Spleen (tissue), 11 donors: Measurements from ENCODE around the gene CKMT2. TPM values are rescaled to one million over a fixed set of nuclear protein-coding genes. Genes with fewer than 3 reads are reported as not detected.
"Not testable (repeated sequence)": the region's sequence is repeated elsewhere in the genome, so short reads cannot be mapped to it uniquely, and the experiment has no call there.

Experiments
- DNase-seq: peaks from one replicate; pipeline ENCODE4 v3.0.0-alpha.2; 2020
- H3K27ac ChIP-seq, 8 donors: fragments of 200-600 bp; sonication (generic) in 7 of 8; 1 replicate in 4 of 8; 2 replicates in 4 of 8; pipeline versions ENCODE4 v1.5.0 to v1.8.0; 2016 to 2021; ENCODE audit warnings: inconsistent platforms in 4 of 8, mild to moderate bottlenecking in 4 of 8, moderate library complexity in 1 of 8
- H3K27me3 ChIP-seq, 7 donors: fragments of 200-600 bp; sonication (generic) in 6 of 7; replicated peaks in 1 of 7; 1 replicate in 4 of 7; 2 replicates in 3 of 7; pipeline versions ENCODE4 v1.5.0 to v1.8.0; 2016 to 2021; ENCODE audit warnings: inconsistent platforms in 3 of 7, mild to moderate bottlenecking in 1 of 7
- H3K36me3 ChIP-seq, 6 donors: fragments of 200-600 bp; sonication (generic) in 5 of 6; 1 replicate in 4 of 6; 2 replicates in 2 of 6; pipeline versions ENCODE4 v1.5.0 to v1.8.0; 2016 to 2021; ENCODE audit warnings: inconsistent platforms in 2 of 6
- H3K4me1 ChIP-seq, 6 donors: fragments of 200-600 bp; sonication (generic) in 5 of 6; 1 replicate in 3 of 6; 2 replicates in 3 of 6; pipeline versions ENCODE4 v1.5.0 to v1.8.0; 2016 to 2021; ENCODE audit warnings: inconsistent platforms in 3 of 6
- H3K4me3 ChIP-seq, 8 donors: fragments of 200-600 bp; sonication (generic) in 7 of 8; 1 replicate in 4 of 8; 2 replicates in 4 of 8; pipeline versions ENCODE4 v1.5.0 to v1.8.0; 2016 to 2021; ENCODE audit warnings: inconsistent platforms in 4 of 8, mild to moderate bottlenecking in 4 of 8, moderate library complexity in 2 of 8
- H3K9me3 ChIP-seq, 8 donors: fragments of 200-600 bp; sonication (generic) in 7 of 8; 1 replicate in 4 of 8; 2 replicates in 4 of 8; pipeline versions ENCODE4 v1.5.0 to v1.8.0; 2016 to 2021; ENCODE audit warnings: inconsistent platforms in 4 of 8
- CTCF ChIP-seq, 11 experiments: fragments of 200-600 bp in 7 of 11; fragments of 450-650 bp in 4 of 11; sonication (generic) in 4 of 11; IDR thresholded peaks in 8 of 11; conservative IDR thresholded peaks in 3 of 11; 1 replicate in 7 of 11; 2 replicates in 4 of 11; pipeline versions ENCODE4 v1.4.0 to v1.8.0; 2016 to 2021; ENCODE audit warnings: antibody characterized with exemption in 11 of 11, inconsistent platforms in 4 of 11, mild to moderate bottlenecking in 1 of 11
- POLR2A ChIP-seq, 3 donors: fragments of 450-650 bp; IDR thresholded peaks; one replicate each; pipeline ENCODE4 v1.5.1; 2017; ENCODE audit warnings: antibody characterized with exemption in 3 of 3, mild to moderate bottlenecking in 1 of 3
- POLR2AphosphoS5 ChIP-seq, 3 donors: sonication (generic); formaldehyde crosslinking; IDR thresholded peaks; one replicate each; pipeline ENCODE4 v1.5.1; 2017; ENCODE audit warnings: antibody characterized with exemption in 3 of 3
- WGBS, 5 donors: extraction: QIAGEN DNeasy Blood & Tissue Kit in 3 of 5; methylation state at CpG; one replicate each; pipeline versions ENCODE4 v1.1.5 to v1.1.7; 2013 to 2018; 5-methylcytosine and 5-hydroxymethylcytosine counted together
- intact Hi-C: fragments of 100-400 bp; cut with DNase I; formaldehyde crosslinking; loops from one replicate; pipeline ENCODE4 v1.15.0; 2023; ENCODE audit warnings: low total_unique reads
- polyA plus RNA-seq, 3 donors: library from polyadenylated mRNA; stranded (reverse); fragments of 200-250 nt; gene quantifications; one replicate each; pipeline ENCODE4 v1.2.1, GENCODE V29; 2013
- total RNA-seq, 7 donors: library from RNA; depleted of rRNA in 3 of 7; stranded (reverse); fragments of >200 nt in 3 of 7; fragmentation: NEBNext Ultra II Directional in 4 of 7; extraction: Animal tissue kit (Norgen Biotek cat#: 25700) in 4 of 7; gene quantifications; one replicate each; pipeline versions ENCODE4 v1.1.0 to v1.2.1, GENCODE V29; 2016 to 2021
- donor health status: healthy with polysubstance abuse.
- donor health status: DM: no; HTN: no; CAD: no; lungs with moderate emphysema.
- donor health status: DM: no; HTN: no; CAD: no.
- donor health status: Bipolar disorder and iron deficiency.
- donor health status: healthy.
- donor health status: DM: no; HTN: no; CAD: no.
- donor health status: DM: yes; HTN: yes; CAD: no.

CKMT2 gene
- total and polyA plus RNA-seq, 10 donors: 1.4 to 7.1 (median 2.5) TPM

- H3K27ac ChIP-seq: no peak overlapping the region
- H3K27me3 ChIP-seq: no peaks in the 10 kb centered on the region
- intact Hi-C loops: no loop called here
- peaks cover 0 to 63% (median 9%) of the 10 kb centered on the region in 6 donors for H3K36me3 ChIP-seq
- DNase-seq: no peak
- H3K9me3 ChIP-seq: peaks cover 0 to 23% (median 19%) of the 10 kb centered on the region in 8 donors
- no peak overlapping the region for H3K4me3 ChIP-seq
- 85 to 96% (median 91%) methylated on average over 1 of the region's 1 CpG for WGBS, 5 donors
- no peaks in the 10 kb centered on the region for H3K4me1 ChIP-seq
- TF ChIP-seq POLR2A (IDR thresholded peaks at IDR 0.05) (no peak), CTCF (IDR thresholded peaks at IDR 0.05 in 8 of 11, conservative IDR thresholded peaks at IDR 0.05 in 3 of 11) (no peak), POLR2AphosphoS5 (IDR thresholded peaks at IDR 0.05) (no peak)
Observed at GRCh38 chr5:81256766-81257165, 23.6 kb downstream of the CKMT2 start.

GRCh38 chr5:81262796-81263195, 29.7 kb downstream of the CKMT2 start:
- H3K4me3 ChIP-seq, intact Hi-C loops, DNase-seq, H3K4me1 ChIP-seq, H3K27ac ChIP-seq, H3K27me3 ChIP-seq: not testable (repeated sequence)
- peaks cover 0 to 51% (median 30%) of the 10 kb centered on the region in 8 donors for H3K9me3 ChIP-seq
- H3K36me3 ChIP-seq: peaks cover 0 to 39% (median 4%) of the 10 kb centered on the region in 6 donors
- WGBS, 5 donors: 92 to 100% (median 98%) methylated on average over 1 of the region's 1 CpG

GRCh38 chr5:81265101-81265500, 32.0 kb downstream of the CKMT2 start:
- Histone ChIP-seq H3K27ac (no peak overlapping the region), H3K9me3 (peaks cover 0 to 45% (median 26%) of the 10 kb centered on the region in 8 donors), H3K4me3 (no peak overlapping the region), H3K36me3 (peaks cover 0 to 18% (median 0%) of the 10 kb centered on the region in 6 donors), H3K27me3 (no peaks in the 10 kb centered on the region), H3K4me1 (peaks cover 0 to 4% (median 0%) of the 10 kb centered on the region in 6 donors)
- no peak for DNase-seq
- TF ChIP-seq CTCF (IDR thresholded peaks at IDR 0.05 in 8 of 11, conservative IDR thresholded peaks at IDR 0.05 in 3 of 11): no peak
- no peak for TF ChIP-seq POLR2AphosphoS5 (IDR thresholded peaks at IDR 0.05)
- no peak for TF ChIP-seq POLR2A (IDR thresholded peaks at IDR 0.05)
- intact Hi-C loops: no loop called here

GRCh38 chr5:81268521-81269196, 35.5 kb downstream of the CKMT2 start:
- intact Hi-C loops: no loop called here
- H3K4me1 ChIP-seq: peaks cover 0 to 4% (median 0%) of the 10 kb centered on the region in 6 donors
- no peak for DNase-seq
- TF ChIP-seq POLR2AphosphoS5 (IDR thresholded peaks at IDR 0.05) (no peak), CTCF (IDR thresholded peaks at IDR 0.05 in 8 of 11, conservative IDR thresholded peaks at IDR 0.05 in 3 of 11) (no peak), POLR2A (IDR thresholded peaks at IDR 0.05) (no peak)
- WGBS, 5 donors: 66 to 82% (median 78%) methylated on average over 3 of the region's 3 CpGs
- peak overlapping the region in 1 of 8 donors; percentile 28 for H3K27ac ChIP-seq
- H3K4me3 ChIP-seq: no peak overlapping the region
- peaks cover 0 to 44% (median 32%) of the 10 kb centered on the region in 8 donors for H3K9me3 ChIP-seq
- H3K27me3 ChIP-seq: no peaks in the 10 kb centered on the region
- peaks cover 0 to 13% (median 0%) of the 10 kb centered on the region in 6 donors for H3K36me3 ChIP-seq
